MM.1S (cell line): ENCODE measurements around the gene TENM4.

Experiments
- DNase-seq: peaks from one replicate; pipeline ENCODE4 v3.0.0-alpha.2; 2015
- H2AFZ ChIP-seq: fragments of 300-600 bp; sonication (generic); 2 replicates; pipeline ENCODE4 v1.6.0; 2016; ENCODE audit warnings: antibody characterized with exemption, low read length
- H3F3A ChIP-seq: fragments of 300-600 bp; sonication (generic); 2 replicates; pipeline ENCODE4 v1.6.1; 2016; ENCODE audit warnings: mild to moderate bottlenecking, antibody characterized with exemption, low read length, moderate library complexity, mixed read lengths; ENCODE audit not compliant: insufficient read depth
- H3K27ac ChIP-seq: fragments of 300-600 bp; sonication (generic); 2 replicates; pipeline ENCODE4 v1.5.1; 2016; ENCODE audit warnings: mild to moderate bottlenecking, low read length
- H3K27me3 ChIP-seq: fragments of 300-600 bp; sonication (generic); replicated peaks from 2 replicates; pipeline ENCODE4 v1.6.0; 2016; ENCODE audit warnings: low read length; ENCODE audit not compliant: insufficient read depth
- H3K36me3 ChIP-seq: fragments of 300-600 bp; sonication (generic); replicated peaks from 2 replicates; pipeline ENCODE4 v1.6.1; 2016; ENCODE audit warnings: mild to moderate bottlenecking, low read length, mixed read lengths; ENCODE audit not compliant: insufficient read depth
- H3K4me1 ChIP-seq: fragments of 300-600 bp; sonication (generic); 2 replicates; pipeline ENCODE4 v1.6.1; 2016; ENCODE audit warnings: low read length, mixed read lengths
- H3K4me2 ChIP-seq: fragments of 300-600 bp; sonication (generic); 2 replicates; pipeline ENCODE4 v1.6.0; 2016; ENCODE audit warnings: low read depth, low read length
- H3K4me3 ChIP-seq: fragments of 300-600 bp; sonication (generic); 2 replicates; pipeline ENCODE4 v1.5.1; 2016; ENCODE audit warnings: low read length, mixed read lengths
- H3K79me2 ChIP-seq: fragments of 300-600 bp; sonication (generic); 2 replicates; pipeline ENCODE4 v1.6.1; 2016; ENCODE audit warnings: mixed run types, low read length, mixed read lengths
- H3K9ac ChIP-seq: fragments of 300-600 bp; sonication (generic); 2 replicates; pipeline ENCODE4 v1.6.1; 2016; ENCODE audit warnings: low read length, mixed read lengths
- H3K9me2 ChIP-seq: fragments of 300-600 bp; sonication (generic); replicated peaks from 2 replicates; pipeline ENCODE4 v1.6.1; 2016; ENCODE audit warnings: mild to moderate bottlenecking, low read length, mixed read lengths; ENCODE audit not compliant: insufficient read depth
- H3K9me3 ChIP-seq: fragments of 300-600 bp; sonication (generic); replicated peaks from 2 replicates; pipeline ENCODE4 v1.6.1; 2016; ENCODE audit warnings: mild to moderate bottlenecking, low read length, mixed read lengths; ENCODE audit not compliant: insufficient read depth
- H4K20me1 ChIP-seq: fragments of 300-600 bp; sonication (generic); 2 replicates; pipeline ENCODE4 v1.6.1; 2016; ENCODE audit warnings: mild to moderate bottlenecking, low read length, moderate library complexity, mixed read lengths; ENCODE audit not compliant: insufficient read depth
- CTCF ChIP-seq: fragments of 300-600 bp; sonication (generic); IDR thresholded peaks from 2 replicates; pipeline ENCODE4 v1.5.1; 2016; ENCODE audit warnings: antibody characterized with exemption, low read length, mixed read lengths
- EZH2 ChIP-seq: fragments of 300-600 bp; sonication (generic); optimal IDR thresholded peaks from 2 replicates; pipeline ENCODE3; 2017; ENCODE audit warnings: low read depth, mild to moderate bottlenecking, antibody characterized with exemption, low read length, mixed read lengths
- EZH2phosphoT487 ChIP-seq: fragments of 300-600 bp; sonication (generic); IDR thresholded peaks from 2 replicates; pipeline ENCODE4 v1.6.1; 2018; ENCODE audit warnings: antibody characterized with exemption, low read length

Gene TENM4

GRCh38 chr11:79417069-79417920 lies 23.5 kb downstream of the TENM4 start:
- H3K4me1 ChIP-seq: no peaks in the 10 kb centered on the region
- H3K4me2 ChIP-seq: no peak overlapping the region
- H3K9me3 ChIP-seq: no peaks in the 10 kb centered on the region
- no peak overlapping the region for H3K4me3 ChIP-seq
- TF ChIP-seq EZH2phosphoT487: no peak
- TF ChIP-seq EZH2: no peak
- no peak for TF ChIP-seq CTCF
- no peaks in the 10 kb centered on the region for H3K9me2 ChIP-seq
- no peaks in the 10 kb centered on the region for H4K20me1 ChIP-seq
- no peaks in the 10 kb centered on the region for H3K36me3 ChIP-seq
- H3F3A ChIP-seq: no peaks in the 10 kb centered on the region
- no peak overlapping the region for H3K9ac ChIP-seq
- DNase-seq: no peak
- no peak overlapping the region for H3K27ac ChIP-seq
- H3K79me2 ChIP-seq: no peaks in the 10 kb centered on the region
- no peaks in the 10 kb centered on the region for H3K27me3 ChIP-seq
- H2AFZ ChIP-seq: no peak overlapping the region

GRCh38 chr11:79415912-79416311 lies 24.9 kb downstream of the TENM4 start:
- no peaks in the 10 kb centered on the region for H3K27me3 ChIP-seq
- H3K4me1 ChIP-seq: no peaks in the 10 kb centered on the region
- H3K9ac ChIP-seq: no peak overlapping the region
- H3K79me2 ChIP-seq: no peaks in the 10 kb centered on the region
- no peaks in the 10 kb centered on the region for H3K9me2 ChIP-seq
- H3K36me3 ChIP-seq: no peaks in the 10 kb centered on the region
- H3K4me2 ChIP-seq: no peak overlapping the region
- no peaks in the 10 kb centered on the region for H3F3A ChIP-seq
- no peak overlapping the region for H3K27ac ChIP-seq
- H2AFZ ChIP-seq: no peak overlapping the region
- no peak overlapping the region for H3K4me3 ChIP-seq
- H3K9me3 ChIP-seq: no peaks in the 10 kb centered on the region
- TF ChIP-seq EZH2 (no peak), CTCF (no peak), EZH2phosphoT487 (no peak)
- DNase-seq: no peak
- no peaks in the 10 kb centered on the region for H4K20me1 ChIP-seq

- no peak for TF ChIP-seq CTCF
- no peak for TF ChIP-seq EZH2phosphoT487
- no peak for TF ChIP-seq EZH2
- Histone ChIP-seq H3K27me3 (no peaks in the 10 kb centered on the region), H3K27ac (no peak overlapping the region), H4K20me1 (no peaks in the 10 kb centered on the region), H3K36me3 (no peaks in the 10 kb centered on the region), H3K4me1 (no peaks in the 10 kb centered on the region), H3K9me2 (no peaks in the 10 kb centered on the region), H3K79me2 (no peaks in the 10 kb centered on the region), H3K4me2 (no peak overlapping the region), H3K4me3 (no peak overlapping the region), H3K9ac (no peak overlapping the region), H3F3A (no peaks in the 10 kb centered on the region), H2AFZ (no peak overlapping the region), H3K9me3 (no peaks in the 10 kb centered on the region)
- no peak for DNase-seq
Observed at GRCh38 chr11:79415411-79415810, 25.4 kb downstream of the TENM4 start.
